K562 (cell line): ENCODE results near the gene EVI5. TPM values are rescaled to one million over a fixed set of nuclear protein-coding genes. Genes with fewer than 3 reads are reported as not detected.
A peak's percentile ranks its signal among the peaks of the same experiment; 100 is the strongest.

Source experiments
- ARID1B ChIP-seq: fragments of 450-650 bp; IDR thresholded peaks from 2 replicates; pipeline ENCODE4 v1.6.1; 2016; ENCODE audit warnings: antibody characterized with exemption, mild to moderate bottlenecking, inconsistent platforms
- GTF2E2 ChIP-seq: fragments of 200-800 bp; sonication (Bioruptor generic); IDR thresholded peaks from 2 replicates; pipeline ENCODE4 v1.6.1; 2016; ENCODE audit warnings: missing genetic modification characterization, missing compliant biosample characterization
- HSF4 ChIP-seq: fragments of 250-450 bp; sonication (Bioruptor Pico); IDR thresholded peaks from 2 replicates; pipeline ENCODE4 v2.1.2; 2022; ENCODE audit warnings: mild to moderate bottlenecking, moderate library complexity, borderline replicate concordance
- JUNB ChIP-seq: fragments of 450-650 bp; formaldehyde crosslinking; conservative IDR thresholded peaks from 2 replicates; pipeline ENCODE4 v1.4.0; 2020; ENCODE audit warnings: mild to moderate bottlenecking
- KLF10 ChIP-seq: fragments of 250-450 bp; sonication (Bioruptor Pico); IDR thresholded peaks from 2 replicates; pipeline ENCODE4 v1.6.1; 2021; ENCODE audit warnings: matching md5 sums
- KLF13 ChIP-seq: fragments of 450-650 bp; IDR thresholded peaks from 2 replicates; pipeline ENCODE4 v1.6.1; 2016; ENCODE audit warnings: missing genetic modification characterization, low read depth, mild to moderate bottlenecking, missing compliant biosample characterization, moderate library complexity, borderline replicate concordance
- MYBL2 ChIP-seq, 2 experiments: fragments of 450-650 bp in 1 of 2; sonication (generic) in 1 of 2; formaldehyde crosslinking in 1 of 2; IDR thresholded peaks; 2 replicates each; pipeline versions ENCODE4 v1.6.1 to v1.8.1; 2017 to 2022; ENCODE audit warnings: borderline replicate concordance in 1 of 2, inconsistent platforms in 1 of 2, low read depth in 1 of 2, mild to moderate bottlenecking in 1 of 2, missing genetic modification reagents in 1 of 2, moderate library complexity in 1 of 2
- MYNN ChIP-seq, 2 experiments: sonication (generic); formaldehyde crosslinking in 1 of 2; IDR thresholded peaks; 2 replicates each; pipeline versions ENCODE4 v1.5.0 to v1.6.1; 2016 to 2020; ENCODE audit warnings: antibody characterized with exemption in 1 of 2, missing genetic modification reagents in 1 of 2
- NELFE ChIP-seq: IDR thresholded peaks from 2 replicates; pipeline ENCODE4 v1.6.1; 2011; ENCODE audit warnings: mild to moderate bottlenecking; ENCODE audit not compliant: insufficient read depth, insufficient read length
- PRDM10 ChIP-seq: fragments of 450-650 bp; IDR thresholded peaks from 2 replicates; pipeline ENCODE4 v1.6.1; 2018; ENCODE audit not compliant: partially characterized antibody
- RAD21 ChIP-seq, 2 experiments: fragments of 250-450 bp in 1 of 2; fragments of 450-650 bp in 1 of 2; sonication (Bioruptor Pico) in 1 of 2; formaldehyde crosslinking in 1 of 2; IDR thresholded peaks in 1 of 2; conservative IDR thresholded peaks in 1 of 2; 2 replicates each; pipeline versions ENCODE4 v1.4.0 to v1.8.0; 2020 to 2022; ENCODE audit warnings: mild to moderate bottlenecking in 2 of 2, moderate library complexity in 1 of 2
- RBM39 ChIP-seq: fragments of 200-400 bp; formaldehyde crosslinking; optimal IDR thresholded peaks from 2 replicates; pipeline ENCODE3; 2018; ENCODE audit warnings: low read depth, low read length
- SMAD1 ChIP-seq: fragments of 150-350 bp; IDR thresholded peaks from 2 replicates; pipeline ENCODE4 v1.6.1; 2014; ENCODE audit warnings: low read length, low read depth; ENCODE audit not compliant: partially characterized antibody
- SMC3 ChIP-seq: conservative IDR thresholded peaks from 2 replicates; pipeline ENCODE4 v1.6.1; 2011; ENCODE audit warnings: low read depth, low read length, improper control_type of control experiment; ENCODE audit not compliant: insufficient read depth
- STAG1 ChIP-seq: sonication (generic); formaldehyde crosslinking; IDR thresholded peaks from 2 replicates; pipeline ENCODE4 v1.5.0; 2020; ENCODE audit warnings: missing genetic modification reagents, borderline replicate concordance
- TOE1 ChIP-seq, 2 experiments: fragments of 450-650 bp in 1 of 2; sonication (generic) in 1 of 2; formaldehyde crosslinking in 1 of 2; IDR thresholded peaks; 2 replicates each; pipeline versions ENCODE4 v1.7.1 to v1.8.0; 2016 to 2022; ENCODE audit warnings: borderline replicate concordance in 2 of 2, mild to moderate bottlenecking in 2 of 2, antibody characterized with exemption in 1 of 2, inconsistent platforms in 1 of 2, low read depth in 1 of 2, missing genetic modification reagents in 1 of 2, moderate library complexity in 1 of 2
- ZNF12 ChIP-seq: sonication (generic); formaldehyde crosslinking; IDR thresholded peaks from 2 replicates; pipeline ENCODE4 v1.4.0; 2020; ENCODE audit warnings: mild to moderate bottlenecking, missing genetic modification reagents
- ZNF140 ChIP-seq: fragments of 250-450 bp; sonication (Bioruptor Pico); IDR thresholded peaks from 2 replicates; pipeline ENCODE4 v1.8.0; 2021; ENCODE audit warnings: moderate library complexity, mild to moderate bottlenecking, inconsistent platforms
- ZNF668 ChIP-seq: fragments of 250-450 bp; sonication (Bioruptor Pico); IDR thresholded peaks from 2 replicates; pipeline ENCODE4 v1.8.0; 2022; ENCODE audit warnings: mild to moderate bottlenecking, inconsistent platforms
- polyA plus RNA-seq, 8 experiments: library from polyadenylated mRNA; depleted of rRNA in 4 of 8; stranded (reverse) in 5 of 8; unstranded in 3 of 8; fragments of >200 nt; fragmentation: Nextera tagmentation in 2 of 8; fragmentation: Illumina TruSeq in 1 of 8; extraction: Ambion mirVana in 2 of 8; extraction: Trizol in 1 of 8; gene quantifications; 2 replicates each; pipeline versions ENCODE4 v1.2.1 to v1.2.3, GENCODE V29; 2011 to 2014; ENCODE audit warnings: inconsistent platforms in 1 of 8, missing spikeins in 1 of 8
- total RNA-seq, 7 experiments: library from RNA; depleted of rRNA in 6 of 7; stranded (reverse); fragments of >200 nt in 6 of 7; fragmentation: Illumina TruSeq in 2 of 7; extraction: Trizol in 2 of 7; gene quantifications; 2 replicates each; pipeline versions ENCODE4 v1.2.1 to v1.2.3, GENCODE V29; 2011 to 2021; ENCODE audit warnings: low replicate concordance in 1 of 7
- TF ChIP-seq, protein P1 (sequence below): sonication (generic); formaldehyde crosslinking; IDR thresholded peaks from 2 replicates; pipeline ENCODE4 v1.8.1; 2022; ENCODE audit warnings: missing genetic modification reagents
- TF ChIP-seq, protein P2 (sequence below), 2 experiments: fragments of 450-650 bp; conservative IDR thresholded peaks; 2 replicates each; pipeline ENCODE4 v1.6.1; 2017; ENCODE audit warnings: mild to moderate bottlenecking in 2 of 2, moderate library complexity in 2 of 2

The EVI5 gene
- total and polyA plus RNA-seq, 9 of the 15 experiments (the other 6 are each of a cell fraction or from before 2014, with no cell fraction given) = 1.7 to 50.1 (median 13.7) TPM

DNA sequence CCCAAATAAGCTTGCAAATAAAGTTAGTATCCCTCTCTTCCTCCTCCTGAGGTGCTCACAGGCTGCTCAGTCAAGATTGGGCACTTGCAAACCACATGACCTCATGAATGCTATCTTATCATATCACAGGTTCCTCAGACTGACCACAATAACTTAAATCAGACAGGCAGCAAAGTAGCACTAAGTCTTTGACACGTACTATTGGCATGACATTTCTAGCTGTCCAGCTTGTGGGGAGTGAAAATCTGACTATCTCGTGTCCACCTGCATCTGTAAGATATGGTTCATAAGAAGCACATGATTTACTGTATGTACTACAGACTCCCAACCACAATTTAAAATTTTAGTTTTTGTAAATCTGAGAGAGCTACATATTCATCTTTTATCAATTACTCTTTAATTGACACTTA, 240.1 kb downstream of the EVI5 start (continued):
- TF ChIP-seq, protein P1, sequence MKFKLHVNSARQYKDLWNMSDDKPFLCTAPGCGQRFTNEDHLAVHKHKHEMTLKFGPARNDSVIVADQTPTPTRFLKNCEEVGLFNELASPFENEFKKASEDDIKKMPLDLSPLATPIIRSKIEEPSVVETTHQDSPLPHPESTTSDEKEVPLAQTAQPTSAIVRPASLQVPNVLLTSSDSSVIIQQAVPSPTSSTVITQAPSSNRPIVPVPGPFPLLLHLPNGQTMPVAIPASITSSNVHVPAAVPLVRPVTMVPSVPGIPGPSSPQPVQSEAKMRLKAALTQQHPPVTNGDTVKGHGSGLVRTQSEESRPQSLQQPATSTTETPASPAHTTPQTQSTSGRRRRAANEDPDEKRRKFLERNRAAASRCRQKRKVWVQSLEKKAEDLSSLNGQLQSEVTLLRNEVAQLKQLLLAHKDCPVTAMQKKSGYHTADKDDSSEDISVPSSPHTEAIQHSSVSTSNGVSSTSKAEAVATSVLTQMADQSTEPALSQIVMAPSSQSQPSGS (CRISPR knock-in tag) = no peak
- peak in 1 of 2 experiments; percentile 11; a peak in 1 of 4 replicates for TF ChIP-seq RAD21 (CRISPR knock-in tag; conservative IDR thresholded peaks at IDR 0.05 in 1 of 2, IDR thresholded peaks at IDR 0.05 in 1 of 2)
- TF ChIP-seq GTF2E2 = no peak
- TF ChIP-seq KLF10 (CRISPR knock-in tag) = no peak
- peak; percentile 73 for TF ChIP-seq MYNN (IDR thresholded peaks at IDR 0.05)
- no peak for TF ChIP-seq MYNN (CRISPR knock-in tag; IDR thresholded peaks at IDR 0.05)
- no peak for TF ChIP-seq RBM39
- TF ChIP-seq KLF13 (tag) = peak; percentile 50; the same call in 1 of the 2 replicates
- peak; percentile 90 for TF ChIP-seq TOE1 (IDR thresholded peaks at IDR 0.05; ENCODE audit: borderline replicate concordance)
- no peak for TF ChIP-seq TOE1 (CRISPR knock-in tag; IDR thresholded peaks at IDR 0.05; ENCODE audit: borderline replicate concordance, low read depth)
- no peak for TF ChIP-seq SMAD1
- TF ChIP-seq ZNF12 (CRISPR knock-in tag) = no peak
- TF ChIP-seq ZNF668 (CRISPR knock-in tag) = peak; percentile 86; the same call in 1 of the 2 replicates
- no peak for TF ChIP-seq SMC3
- no peak for TF ChIP-seq STAG1
- no peak for TF ChIP-seq JUNB (CRISPR knock-in tag)
- no peak for TF ChIP-seq NELFE
- peak; percentile 49; the same call in 1 of the 2 replicates for TF ChIP-seq MYBL2 (IDR thresholded peaks at IDR 0.05; ENCODE audit: low read depth)
- no peak for TF ChIP-seq MYBL2 (CRISPR knock-in tag; IDR thresholded peaks at IDR 0.05; ENCODE audit: borderline replicate concordance)
- TF ChIP-seq PRDM10 = no peak
- TF ChIP-seq, protein P2, sequence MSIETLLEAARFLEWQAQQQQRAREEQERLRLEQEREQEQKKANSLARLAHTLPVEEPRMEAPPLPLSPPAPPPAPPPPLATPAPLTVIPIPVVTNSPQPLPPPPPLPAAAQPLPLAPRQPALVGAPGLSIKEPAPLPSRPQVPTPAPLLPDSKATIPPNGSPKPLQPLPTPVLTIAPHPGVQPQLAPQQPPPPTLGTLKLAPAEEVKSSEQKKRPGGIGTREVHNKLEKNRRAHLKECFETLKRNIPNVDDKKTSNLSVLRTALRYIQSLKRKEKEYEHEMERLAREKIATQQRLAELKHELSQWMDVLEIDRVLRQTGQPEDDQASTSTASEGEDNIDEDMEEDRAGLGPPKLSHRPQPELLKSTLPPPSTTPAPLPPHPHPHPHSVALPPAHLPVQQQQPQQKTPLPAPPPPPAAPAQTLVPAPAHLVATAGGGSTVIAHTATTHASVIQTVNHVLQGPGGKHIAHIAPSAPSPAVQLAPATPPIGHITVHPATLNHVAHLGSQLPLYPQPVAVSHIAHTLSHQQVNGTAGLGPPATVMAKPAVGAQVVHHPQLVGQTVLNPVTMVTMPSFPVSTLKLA (conservative IDR thresholded peaks at IDR 0.05) = peak; percentile 61 to 87
- TF ChIP-seq HSF4 (CRISPR knock-in tag) = no peak
- no peak for TF ChIP-seq ZNF140
- peak; percentile 100 for TF ChIP-seq ARID1B
